Heart left ventricle (tissue), 16 donors: ENCODE results near the gene ENOX1. TPM values are rescaled to one million over a fixed set of nuclear protein-coding genes. Genes with fewer than 3 reads are reported as not detected.
"Not testable (repeated sequence)": the region's sequence is repeated elsewhere in the genome, so short reads cannot be mapped to it uniquely, and the experiment has no call there.

Source experiments
- ATAC-seq, 4 donors: fragments of 200-7000 bp; cut with Tn5 transposase; one replicate each; pipeline ENCODE4 v1.9.1; 2020 to 2022; ENCODE audit warnings: moderate library complexity in 4 of 4, mild to moderate bottlenecking in 3 of 4, moderate number of reproducible peaks in 1 of 4
- DNase-seq, 5 donors: peaks; one replicate each; pipeline ENCODE4 v3.0.0-alpha.2; 2020
- H3K27ac ChIP-seq, 12 donors: fragments of 200-600 bp; sonication (generic) in 4 of 12; one replicate each; pipeline versions ENCODE4 v1.5.0 to v1.8.0; 2016 to 2022; ENCODE audit warnings: mild to moderate bottlenecking in 2 of 12
- H3K27me3 ChIP-seq, 9 donors: fragments of 200-600 bp; sonication (generic) in 2 of 9; one replicate each; pipeline versions ENCODE4 v1.5.1 to v1.8.0; 2016 to 2022; ENCODE audit warnings: mild to moderate bottlenecking in 3 of 9
- H3K36me3 ChIP-seq, 9 donors: fragments of 200-600 bp; sonication (generic) in 2 of 9; one replicate each; pipeline versions ENCODE4 v1.5.0 to v1.8.0; 2018 to 2022; ENCODE audit warnings: mild to moderate bottlenecking in 2 of 9
- H3K4me1 ChIP-seq, 12 donors: fragments of 200-600 bp; sonication (generic) in 4 of 12; one replicate each; pipeline versions ENCODE4 v1.5.0 to v1.8.0; 2016 to 2022; ENCODE audit warnings: mild to moderate bottlenecking in 3 of 12
- H3K4me3 ChIP-seq, 12 donors: fragments of 200-600 bp; sonication (generic) in 4 of 12; one replicate each; pipeline versions ENCODE4 v1.5.0 to v1.8.0; 2017 to 2022; ENCODE audit warnings: mild to moderate bottlenecking in 9 of 12, moderate library complexity in 4 of 12
- H3K9me3 ChIP-seq, 12 donors: fragments of 200-600 bp; sonication (generic) in 4 of 12; one replicate each; pipeline versions ENCODE4 v1.5.0 to v1.8.0; 2016 to 2022; ENCODE audit warnings: mild to moderate bottlenecking in 1 of 12
- POLR2A ChIP-seq, 2 donors: fragments of 450-650 bp; IDR thresholded peaks; one replicate each; pipeline ENCODE4 v1.6.1; 2017; ENCODE audit warnings: antibody characterized with exemption in 2 of 2, mild to moderate bottlenecking in 2 of 2, moderate library complexity in 2 of 2
- WGBS, 4 donors: extraction: QIAGEN DNeasy Blood & Tissue Kit in 2 of 4; methylation state at CpG; one replicate each; pipeline versions ENCODE4 v1.1.5 to v1.1.7; 2013 to 2018; 5-methylcytosine and 5-hydroxymethylcytosine counted together
- intact Hi-C, 10 donors: fragments of 100-400 bp; cut with DNase I; formaldehyde crosslinking; loops; one replicate each; pipeline versions ENCODE4 v1.11.1 to v1.14.2; 2022
- polyA plus RNA-seq, 2 donors: library from polyadenylated mRNA; stranded (reverse); fragments of 200-250 nt; gene quantifications; one replicate each; pipeline ENCODE4 v1.2.3, GENCODE V29; 2013
- total RNA-seq, 9 donors: library from RNA; depleted of rRNA in 2 of 9; stranded (reverse); fragments of >200 nt in 2 of 9; fragmentation: NEBNext Ultra II Directional in 3 of 9; extraction: Animal tissue kit (Norgen Biotek cat#: 25700) in 3 of 9; gene quantifications; one replicate each; pipeline versions ENCODE4 v1.1.0 to v1.2.4, GENCODE V29; 2016 to 2023
- TF ChIP-seq, protein P1 (sequence below), 12 donors: fragments of 200-600 bp; sonication (generic) in 4 of 12; IDR thresholded peaks; one replicate each; pipeline versions ENCODE4 v1.5.0 to v1.8.0; 2018 to 2022; ENCODE audit warnings: antibody characterized with exemption in 12 of 12, mild to moderate bottlenecking in 5 of 12
- donor health status: ischemic (EF 13 %, LVEDD 7.1; RV severe dilation, severe dysfunction).
- donor health status: healthy with polysubstance abuse.
- donor health status: DM: no; HTN: yes; CAD: no.
- donor health status: DM: no; HTN: no; CAD: no.
- donor health status: ischemic (EF 25% LVEDD 6.9; RV normal size, moderate dysfunction).
- donor health status: ischemic (EF 25% LVEDD 5.7; RV mildly dilated, moderate dysfunction).
- donor health status: healthy.
- donor health status: DM: yes; HTN: yes; CAD: no.
- donor health status: ischemic (EF 35%, LVEDD 5.7; RV mildly dilated, moderate dysfunction).
- donor health status: nonischemic (EF 11% LVEDD 7.7; RV severe dilation, severe dysfunction).
- donor health status: DM: yes; HTN: yes; CAD: no.
- donor health status: PGD.
- donor health status: ischemic (EF 29% LVEDD 5.4; RV normal size, mild dysfunction).
- donor health status: nonischemic (EF 23%, LVEDD 6.1; RV moderate dilation, normal function).

Gene ENOX1
- total and polyA plus RNA-seq, 11 donors: 2.0 to 10.1 (median 5.4) TPM

DNA sequence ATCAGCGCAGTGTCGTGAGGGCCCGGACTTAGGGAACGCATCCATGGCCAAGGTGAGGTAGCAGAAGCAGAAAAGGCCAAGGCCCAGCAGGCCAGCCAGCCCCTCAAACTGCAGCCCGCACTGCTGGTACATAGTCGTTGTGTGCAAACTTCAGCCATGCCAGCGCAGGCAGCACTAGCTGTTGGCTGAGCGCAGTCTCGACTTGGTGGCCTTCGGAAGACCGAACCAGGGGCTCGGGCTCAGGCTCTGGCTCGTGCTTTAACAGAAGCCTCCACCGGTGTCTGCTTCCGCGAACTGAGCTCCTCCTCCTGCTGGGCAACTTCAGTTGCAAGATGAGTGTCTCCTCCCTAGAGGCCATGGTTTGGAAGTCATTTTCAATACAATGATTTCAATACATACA lies 605.9 kb downstream of the ENOX1 start:
- DNase-seq (no peak), ATAC-seq (no peak)
- H3K4me1 ChIP-seq: no peaks in the 10 kb centered on the region
- no peaks in the 10 kb centered on the region for H3K36me3 ChIP-seq
- no peak overlapping the region for H3K27ac ChIP-seq
- no peaks in the 10 kb centered on the region for H3K27me3 ChIP-seq
- H3K4me3 ChIP-seq: no peak overlapping the region
- intact Hi-C loops: no loop called here
- 90 to 93% (median 91%) methylated on average over 16 of the region's 16 CpGs for WGBS, 4 donors
- TF ChIP-seq, protein P1, sequence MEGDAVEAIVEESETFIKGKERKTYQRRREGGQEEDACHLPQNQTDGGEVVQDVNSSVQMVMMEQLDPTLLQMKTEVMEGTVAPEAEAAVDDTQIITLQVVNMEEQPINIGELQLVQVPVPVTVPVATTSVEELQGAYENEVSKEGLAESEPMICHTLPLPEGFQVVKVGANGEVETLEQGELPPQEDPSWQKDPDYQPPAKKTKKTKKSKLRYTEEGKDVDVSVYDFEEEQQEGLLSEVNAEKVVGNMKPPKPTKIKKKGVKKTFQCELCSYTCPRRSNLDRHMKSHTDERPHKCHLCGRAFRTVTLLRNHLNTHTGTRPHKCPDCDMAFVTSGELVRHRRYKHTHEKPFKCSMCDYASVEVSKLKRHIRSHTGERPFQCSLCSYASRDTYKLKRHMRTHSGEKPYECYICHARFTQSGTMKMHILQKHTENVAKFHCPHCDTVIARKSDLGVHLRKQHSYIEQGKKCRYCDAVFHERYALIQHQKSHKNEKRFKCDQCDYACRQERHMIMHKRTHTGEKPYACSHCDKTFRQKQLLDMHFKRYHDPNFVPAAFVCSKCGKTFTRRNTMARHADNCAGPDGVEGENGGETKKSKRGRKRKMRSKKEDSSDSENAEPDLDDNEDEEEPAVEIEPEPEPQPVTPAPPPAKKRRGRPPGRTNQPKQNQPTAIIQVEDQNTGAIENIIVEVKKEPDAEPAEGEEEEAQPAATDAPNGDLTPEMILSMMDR (IDR thresholded peaks at IDR 0.05): no peak
- TF ChIP-seq POLR2A (IDR thresholded peaks at IDR 0.05): no peak
- no peaks in the 10 kb centered on the region for H3K9me3 ChIP-seq

DNA sequence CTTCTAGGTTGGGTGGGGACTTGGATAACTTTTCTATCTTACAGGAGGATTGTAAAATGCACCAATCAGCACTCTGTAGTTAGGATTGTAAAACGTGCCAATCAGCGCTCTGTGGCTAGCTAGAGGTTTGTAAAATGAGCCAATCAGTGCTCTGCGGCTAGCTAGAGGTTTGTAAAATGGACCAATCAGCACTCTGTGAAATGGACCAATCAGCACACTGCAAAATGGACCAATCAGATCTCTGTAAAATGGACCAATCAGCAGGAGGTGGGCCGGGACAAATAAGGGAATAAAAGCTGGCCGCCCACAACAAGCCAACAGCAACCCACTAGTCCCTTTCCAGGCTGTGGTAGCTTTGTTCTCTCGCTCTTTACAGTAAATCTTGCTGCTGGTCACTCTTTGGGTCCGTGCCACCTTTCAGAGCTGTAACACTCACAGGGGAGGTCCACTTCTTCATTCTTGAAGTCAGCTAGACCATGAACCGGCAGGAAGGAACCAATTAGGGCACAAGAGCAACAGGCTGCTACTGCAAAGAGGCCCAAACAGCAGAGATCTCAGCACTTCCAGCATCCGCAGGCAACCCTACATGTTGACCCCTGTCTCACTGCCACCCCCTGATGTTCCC lies 606.6 kb downstream of the ENOX1 start:
- no peak overlapping the region for H3K27ac ChIP-seq
- TF ChIP-seq, protein P1 (IDR thresholded peaks at IDR 0.05): no peak
- TF ChIP-seq POLR2A (IDR thresholded peaks at IDR 0.05): no peak
- H3K36me3 ChIP-seq: no peaks in the 10 kb centered on the region
- no peak overlapping the region for H3K4me3 ChIP-seq
- DNase-seq (no peak), ATAC-seq (no peak)
- WGBS, 4 donors: 92 to 96% (median 94%) methylated on average over 9 of the region's 9 CpGs
- intact Hi-C loops: no loop called here
- H3K27me3 ChIP-seq: no peaks in the 10 kb centered on the region
- no peaks in the 10 kb centered on the region for H3K9me3 ChIP-seq
- H3K4me1 ChIP-seq: no peaks in the 10 kb centered on the region

DNA sequence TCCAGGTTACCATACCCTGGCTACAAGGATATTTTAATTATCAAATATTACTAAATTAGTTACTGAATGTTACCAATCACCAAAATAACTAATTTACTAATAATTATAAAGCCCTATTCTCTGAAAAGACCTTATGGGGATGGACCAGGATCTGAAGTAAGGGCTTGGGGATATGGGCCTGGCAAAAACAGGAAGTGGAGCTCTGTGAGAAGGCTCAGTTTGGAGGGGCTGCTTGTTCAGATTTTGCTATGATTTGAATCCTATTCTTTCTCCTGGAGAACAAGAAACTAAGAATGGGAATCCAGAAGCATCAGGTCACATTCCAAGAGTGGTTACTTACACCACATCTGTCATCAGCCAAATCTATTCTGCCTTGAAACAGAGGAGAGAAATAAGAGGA lies 615.3 kb downstream of the ENOX1 start:
- intact Hi-C loops: no loop called here
- Histone ChIP-seq H3K4me1 (no peaks in the 10 kb centered on the region), H3K27me3 (peaks cover 0 to 4% (median 0%) of the 10 kb centered on the region in 9 donors), H3K27ac (no peak overlapping the region), H3K4me3 (no peak overlapping the region), H3K9me3 (no peaks in the 10 kb centered on the region), H3K36me3 (no peaks in the 10 kb centered on the region)
- ATAC-seq (no peak), DNase-seq (no peak)
- TF ChIP-seq, protein P1 (IDR thresholded peaks at IDR 0.05): no peak
- no peak for TF ChIP-seq POLR2A (IDR thresholded peaks at IDR 0.05)

DNA sequence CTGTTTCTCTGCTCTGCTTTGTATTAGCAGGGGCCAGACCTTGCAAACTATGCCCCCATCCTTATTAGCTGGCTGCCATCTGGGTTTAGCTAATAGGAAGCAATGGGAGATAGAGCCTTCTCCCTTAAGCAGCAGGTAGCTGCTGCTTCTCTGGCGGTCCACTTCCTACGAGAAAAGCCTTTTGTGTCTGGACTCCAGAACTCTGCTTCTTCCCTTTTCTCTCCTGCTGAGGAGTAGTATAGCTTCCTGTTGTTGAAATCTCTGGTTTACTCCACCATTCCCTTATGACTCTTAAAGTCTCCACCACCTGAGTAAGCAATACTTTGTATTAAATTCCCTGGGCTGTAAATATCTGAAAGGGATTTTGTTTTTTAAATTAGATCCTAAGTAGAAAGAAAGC lies 616.3 kb downstream of the ENOX1 start:
- H3K4me3 ChIP-seq: no peak overlapping the region
- DNase-seq (no peak), ATAC-seq (no peak)
- H3K9me3 ChIP-seq: peaks cover 0 to 6% (median 1%) of the 10 kb centered on the region in 12 donors
- intact Hi-C loops: no loop called here
- no peak for TF ChIP-seq POLR2A (IDR thresholded peaks at IDR 0.05)
- TF ChIP-seq, protein P1 (IDR thresholded peaks at IDR 0.05): no peak
- H3K27ac ChIP-seq: no peak overlapping the region
- peaks cover 0 to 4% (median 0%) of the 10 kb centered on the region in 9 donors for H3K27me3 ChIP-seq
- no peaks in the 10 kb centered on the region for H3K4me1 ChIP-seq
- 62 to 70% (median 65%) methylated on average over 2 of the region's 2 CpGs for WGBS, 4 donors
- no peaks in the 10 kb centered on the region for H3K36me3 ChIP-seq

DNA sequence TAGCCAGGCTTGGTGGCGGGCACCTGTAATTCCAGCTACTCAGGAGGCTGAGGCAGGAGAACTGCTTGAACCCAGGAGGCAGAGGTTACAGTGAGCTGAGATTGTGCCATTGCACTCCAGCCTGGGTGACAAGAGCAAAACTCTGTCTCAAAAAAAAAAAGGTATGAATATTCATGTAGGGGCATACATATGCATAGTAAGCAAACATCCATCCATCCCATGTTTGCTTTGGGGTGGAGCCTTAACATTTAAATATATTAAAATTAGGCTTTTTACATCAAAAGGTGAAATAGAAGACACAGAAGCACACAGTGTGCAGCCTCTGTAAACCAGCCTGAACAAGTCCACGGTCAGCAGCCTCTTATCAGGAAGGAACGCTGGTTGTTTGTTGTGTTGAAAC lies 618.3 kb downstream of the ENOX1 start:
- H3K36me3 ChIP-seq, H3K4me3 ChIP-seq, H3K27ac ChIP-seq, H3K27me3 ChIP-seq, intact Hi-C loops, H3K4me1 ChIP-seq, ATAC-seq, DNase-seq: not testable (repeated sequence)
- peaks cover 0 to 21% (median 2%) of the 10 kb centered on the region in 12 donors for H3K9me3 ChIP-seq
- 71 to 87% (median 78%) methylated on average over 3 of the region's 3 CpGs for WGBS, 4 donors
